Measurements from ENCODE around the gene SLC66A1. TPM values are rescaled to one million over a fixed set of nuclear protein-coding genes. Genes with fewer than 3 reads are reported as not detected.

The SLC66A1 gene
- total RNA-seq, 1 experiment from 2014 or later = 27.7 TPM

DNA sequence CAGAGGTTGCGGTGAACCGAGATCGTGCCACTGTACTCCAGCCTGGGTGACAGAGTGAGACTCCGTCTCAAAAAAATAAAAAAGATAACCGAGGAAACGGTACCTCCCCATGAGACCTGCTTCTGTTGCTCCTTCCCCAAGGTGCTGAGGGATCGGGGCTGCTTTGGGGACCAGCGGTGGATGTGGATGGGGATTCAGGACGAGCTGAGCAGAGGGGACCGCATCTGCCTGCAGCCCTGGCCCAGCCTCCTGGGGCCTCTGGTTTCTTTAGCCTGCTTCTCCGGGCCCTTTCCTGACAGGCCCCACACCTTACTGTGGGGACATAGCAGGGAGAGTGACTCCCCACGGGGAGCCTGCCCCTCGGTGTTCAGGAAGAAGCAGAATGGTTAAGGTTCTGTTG, 17.1 kb downstream of the SLC66A1 start:
- H3K27me3 ChIP-seq (ENCODE audit: low read length) = no peaks in the 10 kb centered on the region
- no peaks in the 10 kb centered on the region for H3K9me3 ChIP-seq (ENCODE audit: low read length)
- H3K4me1 ChIP-seq (ENCODE audit: insufficient read depth, low read length) = peaks cover 3% of the 10 kb centered on the region; the same call in 1 of the 2 replicates
- no peaks in the 10 kb centered on the region for H3K9me2 ChIP-seq (replicated peaks; ENCODE audit: low read length)
- H3K27ac ChIP-seq (ENCODE audit: low read length) = no peak overlapping the region
- H3K9ac ChIP-seq (ENCODE audit: low read length) = no peak overlapping the region
- DNase-seq (no peak), ATAC-seq (no peak)
- ChIA-PET CTCF (no interaction called here), POLR2A (ENCODE audit: unreplicated experiment) (no interaction called here)
- H3K36me3 ChIP-seq (ENCODE audit: low read depth, low read length) = no peaks in the 10 kb centered on the region
- no peaks in the 10 kb centered on the region for H4K20me1 ChIP-seq (ENCODE audit: low read length)
- no peak overlapping the region for H2AFZ ChIP-seq (ENCODE audit: low read length)
- H3K4me3 ChIP-seq (ENCODE audit: low read length) = no peak overlapping the region
- no peaks in the 10 kb centered on the region for H3K79me2 ChIP-seq (ENCODE audit: low read length)
- no peaks in the 10 kb centered on the region for H3F3A ChIP-seq (ENCODE audit: low read length, unreplicated experiment)
- intact Hi-C loops (cut with micrococcal nuclease) = no loop called here
- no TSS peak for BruUV-seq (replicated peaks)
- no peak for TF ChIP-seq EZH2 (IDR thresholded peaks at IDR 0.05; ENCODE audit: low read length, unreplicated experiment)
- TF ChIP-seq, protein P1, sequence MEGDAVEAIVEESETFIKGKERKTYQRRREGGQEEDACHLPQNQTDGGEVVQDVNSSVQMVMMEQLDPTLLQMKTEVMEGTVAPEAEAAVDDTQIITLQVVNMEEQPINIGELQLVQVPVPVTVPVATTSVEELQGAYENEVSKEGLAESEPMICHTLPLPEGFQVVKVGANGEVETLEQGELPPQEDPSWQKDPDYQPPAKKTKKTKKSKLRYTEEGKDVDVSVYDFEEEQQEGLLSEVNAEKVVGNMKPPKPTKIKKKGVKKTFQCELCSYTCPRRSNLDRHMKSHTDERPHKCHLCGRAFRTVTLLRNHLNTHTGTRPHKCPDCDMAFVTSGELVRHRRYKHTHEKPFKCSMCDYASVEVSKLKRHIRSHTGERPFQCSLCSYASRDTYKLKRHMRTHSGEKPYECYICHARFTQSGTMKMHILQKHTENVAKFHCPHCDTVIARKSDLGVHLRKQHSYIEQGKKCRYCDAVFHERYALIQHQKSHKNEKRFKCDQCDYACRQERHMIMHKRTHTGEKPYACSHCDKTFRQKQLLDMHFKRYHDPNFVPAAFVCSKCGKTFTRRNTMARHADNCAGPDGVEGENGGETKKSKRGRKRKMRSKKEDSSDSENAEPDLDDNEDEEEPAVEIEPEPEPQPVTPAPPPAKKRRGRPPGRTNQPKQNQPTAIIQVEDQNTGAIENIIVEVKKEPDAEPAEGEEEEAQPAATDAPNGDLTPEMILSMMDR (conservative IDR thresholded peaks at IDR 0.05; ENCODE audit: low read depth, low read length) = no peak
- no peak for TF ChIP-seq EZH2phosphoT487 (IDR thresholded peaks at IDR 0.05; ENCODE audit: borderline replicate concordance, low read length)
- no peak overlapping the region for H3K4me2 ChIP-seq (ENCODE audit: low read length)

DNA sequence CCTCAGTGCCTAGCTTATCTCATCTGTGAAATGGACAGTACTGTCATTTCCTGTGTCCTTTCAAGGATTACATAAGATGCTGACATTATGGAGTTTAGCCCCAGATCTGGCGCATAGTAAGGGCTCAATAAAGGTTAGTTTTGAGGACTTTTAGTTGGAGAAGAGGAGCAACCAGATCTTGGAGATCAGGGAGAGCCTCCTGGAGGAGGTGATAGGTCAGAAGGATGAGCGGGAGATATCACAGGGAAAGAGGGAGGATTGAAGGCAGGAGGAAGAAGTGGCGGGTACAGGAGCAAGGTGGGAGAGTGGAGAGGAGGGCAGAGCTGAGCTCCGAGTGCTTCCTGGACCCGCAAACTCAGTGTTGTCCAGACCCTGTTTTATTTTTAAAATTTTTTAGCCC, 17.5 kb downstream of the SLC66A1 start:
- TF ChIP-seq EZH2 (IDR thresholded peaks at IDR 0.05; ENCODE audit: low read length, unreplicated experiment) (no peak), EZH2phosphoT487 (IDR thresholded peaks at IDR 0.05; ENCODE audit: borderline replicate concordance, low read length) (no peak)
- TF ChIP-seq, protein P1 (conservative IDR thresholded peaks at IDR 0.05; ENCODE audit: low read depth, low read length) = no peak
- BruUV-seq (replicated peaks) = no TSS peak
- no peak overlapping the region for H3K4me2 ChIP-seq (ENCODE audit: low read length)
- DNase-seq = no peak
- peaks cover 3% of the 10 kb centered on the region; the same call in 1 of the 2 replicates for H3K4me1 ChIP-seq (ENCODE audit: insufficient read depth, low read length)
- no peak overlapping the region for H3K4me3 ChIP-seq (ENCODE audit: low read length)
- ChIA-PET POLR2A (ENCODE audit: unreplicated experiment) (interaction anchor here (0.6 kb wide), 1 partner anchor 173 kb away, joined by 5 read pairs; no protein-coding TSS in a partner anchor), CTCF (no interaction called here)
- H3K36me3 ChIP-seq (ENCODE audit: low read depth, low read length) = no peaks in the 10 kb centered on the region
- no peaks in the 10 kb centered on the region for H3F3A ChIP-seq (ENCODE audit: low read length, unreplicated experiment)
- H2AFZ ChIP-seq (ENCODE audit: low read length) = no peak overlapping the region
- H3K9me2 ChIP-seq (replicated peaks; ENCODE audit: low read length) = no peaks in the 10 kb centered on the region
- no peak for ATAC-seq
- no peak overlapping the region for H3K9ac ChIP-seq (ENCODE audit: low read length)
- no peak overlapping the region for H3K27ac ChIP-seq (ENCODE audit: low read length)
- intact Hi-C loops (cut with micrococcal nuclease) = no loop called here
- H3K79me2 ChIP-seq (ENCODE audit: low read length) = no peaks in the 10 kb centered on the region
- no peaks in the 10 kb centered on the region for H3K27me3 ChIP-seq (ENCODE audit: low read length)
- H3K9me3 ChIP-seq (ENCODE audit: low read length) = no peaks in the 10 kb centered on the region
- no peaks in the 10 kb centered on the region for H4K20me1 ChIP-seq (ENCODE audit: low read length)

DNA sequence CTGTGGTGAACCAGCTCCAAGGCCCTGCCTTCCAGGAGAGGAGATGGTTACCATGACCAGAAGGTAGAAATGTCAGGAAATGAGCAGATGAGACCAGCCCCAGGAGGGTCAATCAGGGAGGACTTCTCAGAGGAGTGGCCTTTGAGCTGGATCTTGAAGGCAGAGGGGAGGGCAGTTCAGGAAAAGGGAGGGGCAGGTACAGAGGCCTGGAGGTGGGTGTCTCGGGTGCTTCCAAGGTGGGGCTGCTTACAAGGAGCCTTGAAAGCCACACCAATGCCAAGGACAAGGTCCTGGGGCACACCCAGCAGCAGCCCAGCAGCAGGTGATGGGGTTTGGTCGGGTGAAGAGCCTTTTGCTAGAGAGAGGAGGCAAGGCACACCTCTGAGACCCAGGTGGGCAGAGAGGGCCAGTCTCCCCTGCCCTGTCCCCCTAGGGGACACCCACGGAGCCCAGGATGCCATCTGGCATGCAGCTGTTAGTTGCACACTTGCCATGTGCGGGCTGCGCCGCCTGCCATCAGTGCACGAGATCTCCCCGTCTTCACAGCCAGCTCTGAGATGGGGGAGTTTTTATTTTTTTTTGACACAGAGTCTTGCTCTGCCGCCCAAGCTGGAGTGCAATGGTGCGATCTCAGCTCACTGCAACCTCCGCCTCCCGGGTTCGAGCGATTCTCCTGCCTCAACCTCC, 18.5 kb downstream of the SLC66A1 start:
- no TSS peak for BruUV-seq (replicated peaks)
- DNase-seq (no peak), ATAC-seq (no peak)
- no peaks in the 10 kb centered on the region for H3K27me3 ChIP-seq (ENCODE audit: low read length)
- H3F3A ChIP-seq (ENCODE audit: low read length, unreplicated experiment) = no peaks in the 10 kb centered on the region
- H3K27ac ChIP-seq (ENCODE audit: low read length) = no peak overlapping the region
- no peaks in the 10 kb centered on the region for H3K79me2 ChIP-seq (ENCODE audit: low read length)
- no peak overlapping the region for H3K4me3 ChIP-seq (ENCODE audit: low read length)
- no peaks in the 10 kb centered on the region for H3K36me3 ChIP-seq (ENCODE audit: low read depth, low read length)
- H3K4me1 ChIP-seq (ENCODE audit: insufficient read depth, low read length) = peaks cover 3% of the 10 kb centered on the region; the same call in 1 of the 2 replicates
- no peak overlapping the region for H3K4me2 ChIP-seq (ENCODE audit: low read length)
- CTCF ChIA-PET = no interaction called here
- no peaks in the 10 kb centered on the region for H4K20me1 ChIP-seq (ENCODE audit: low read length)
- no peak overlapping the region for H3K9ac ChIP-seq (ENCODE audit: low read length)
- no peaks in the 10 kb centered on the region for H3K9me3 ChIP-seq (ENCODE audit: low read length)
- TF ChIP-seq EZH2phosphoT487 (IDR thresholded peaks at IDR 0.05; ENCODE audit: borderline replicate concordance, low read length) = no peak
- TF ChIP-seq EZH2 (IDR thresholded peaks at IDR 0.05; ENCODE audit: low read length, unreplicated experiment) = no peak
- TF ChIP-seq, protein P1 (conservative IDR thresholded peaks at IDR 0.05; ENCODE audit: low read depth, low read length) = no peak
- H3K9me2 ChIP-seq (replicated peaks; ENCODE audit: low read length) = no peaks in the 10 kb centered on the region
- POLR2A ChIA-PET (ENCODE audit: unreplicated experiment) = interaction anchor here (0.6 kb wide), 1 partner anchor 174 kb away, joined by 5 read pairs; no protein-coding TSS in a partner anchor
- H2AFZ ChIP-seq (ENCODE audit: low read length) = no peak overlapping the region
- intact Hi-C loops (cut with micrococcal nuclease) = no loop called here
